AG04450 (cell line): ENCODE results near the gene COL13A1. TPM values are rescaled to one million over a fixed set of nuclear protein-coding genes. Genes with fewer than 3 reads are reported as not detected.
A peak's percentile ranks its signal among the peaks of the same experiment; 100 is the strongest.

Source experiments
- CTCF ChIA-PET: fragments of 300-600, 350-600 bp; formaldehyde crosslinking; extraction: SDS; loops from one replicate; lab custom pipeline; 2022; ENCODE audit warnings: antibody characterized with exemption, inconsistent platforms; lab: Charles Lee
- POLR2A ChIA-PET: fragments of 350-600 bp; formaldehyde crosslinking; extraction: SDS; loops from one replicate; lab custom pipeline; 2021; ENCODE audit warnings: antibody characterized with exemption, inconsistent platforms; lab: Yijun Ruan, JAX
- DNase-seq: peaks from one replicate; pipeline ENCODE4 v3.0.0-alpha.2; 2011; ENCODE audit warnings: low read depth, low spot score
- H3K27ac ChIP-seq: one replicate; pipeline ENCODE4 v1.5.1; 2012; ENCODE audit warnings: low read depth, low read length, control low read depth
- H3K27me3 ChIP-seq: one replicate; pipeline ENCODE4 v1.6.0; 2012; ENCODE audit warnings: low read length; ENCODE audit not compliant: control insufficient read depth, insufficient read depth
- H3K4me3 ChIP-seq: 2 replicates; pipeline ENCODE4 v1.5.1; 2011; ENCODE audit warnings: mild to moderate bottlenecking, low read depth, low read length, control low read depth
- H3K9me3 ChIP-seq: 2 replicates; pipeline ENCODE4 v1.5.1; 2012; ENCODE audit warnings: low read length; ENCODE audit not compliant: control insufficient read depth, insufficient read depth
- CTCF ChIP-seq: IDR thresholded peaks from 2 replicates; pipeline ENCODE4 v1.5.1; 2011; ENCODE audit warnings: low read depth, low read length, control low read depth, inconsistent platforms
- polyA plus RNA-seq: library from polyadenylated mRNA; depleted of rRNA; stranded (reverse); fragments of >200 nt; gene quantifications from 2 replicates; pipeline ENCODE4 v1.2.3, GENCODE V29; 2011

Gene COL13A1
- polyA plus RNA-seq, 1 experiment: 13.1 TPM

GRCh38 chr10:69871074-69871473, 69.4 kb downstream of the COL13A1 start:
- H3K4me3 ChIP-seq: no peak overlapping the region
- H3K27me3 ChIP-seq: no peaks in the 10 kb centered on the region
- TF ChIP-seq CTCF: no peak
- no peaks in the 10 kb centered on the region for H3K9me3 ChIP-seq
- DNase-seq: no peak
- no peak overlapping the region for H3K27ac ChIP-seq
- CTCF ChIA-PET: no interaction called here
- POLR2A ChIA-PET: no interaction called here

DNA sequence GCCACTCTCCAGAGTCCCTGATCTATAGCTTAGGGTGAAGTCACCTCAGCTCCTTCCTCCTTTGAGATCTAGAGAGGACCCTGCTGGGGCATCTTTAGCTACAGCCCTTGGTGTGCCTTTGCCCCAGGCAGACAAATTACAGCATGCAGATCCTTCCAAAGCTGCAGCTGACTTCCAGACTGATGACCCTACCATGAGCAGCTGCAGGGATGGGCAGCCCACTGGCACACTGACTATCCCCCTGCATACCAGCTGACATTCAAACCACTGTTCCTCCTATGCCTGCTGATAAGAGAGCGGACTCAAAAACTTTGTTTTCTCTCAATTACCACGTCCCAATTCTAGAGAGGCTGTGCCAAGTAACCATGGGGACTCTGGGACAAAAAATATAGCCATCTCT, 70.6 kb downstream of the COL13A1 start:
- Histone ChIP-seq H3K9me3 (no peaks in the 10 kb centered on the region), H3K27me3 (no peaks in the 10 kb centered on the region), H3K27ac (no peak overlapping the region), H3K4me3 (no peak overlapping the region)
- no peak for TF ChIP-seq CTCF
- DNase-seq: no peak
- POLR2A ChIA-PET: interaction anchor here (0.7 kb wide), 1 partner anchor 468 kb away, joined by 3 read pairs; no protein-coding TSS in a partner anchor
- CTCF ChIA-PET: no interaction called here

DNA sequence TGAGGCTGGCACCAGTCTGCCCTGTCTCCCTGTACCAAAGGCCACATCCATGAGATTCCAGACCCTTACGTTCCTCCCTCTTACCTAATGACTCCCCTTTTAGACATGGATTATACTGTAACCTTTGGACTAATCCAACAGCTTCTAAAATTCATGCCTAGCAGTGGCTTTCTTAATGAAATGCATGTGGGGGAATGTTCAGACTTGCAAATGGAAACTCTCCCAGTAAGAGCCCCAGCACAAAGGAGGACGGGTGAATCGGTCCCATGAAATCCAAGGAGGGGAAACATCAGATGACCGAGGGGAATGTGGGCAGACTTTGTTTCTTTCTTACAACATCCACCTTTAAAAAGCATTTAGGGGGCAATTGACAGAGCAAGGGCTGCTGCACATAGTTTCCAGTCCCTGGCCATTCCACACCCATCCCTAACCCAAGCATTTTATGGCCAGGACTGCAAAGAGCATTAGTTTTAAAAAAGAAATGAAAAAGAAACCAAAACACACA, 71.5 kb downstream of the COL13A1 start:
- ChIA-PET POLR2A (no interaction called here), CTCF (no interaction called here)
- H3K9me3 ChIP-seq: no peaks in the 10 kb centered on the region
- no peak for TF ChIP-seq CTCF
- DNase-seq: no peak
- H3K27ac ChIP-seq: no peak overlapping the region
- H3K4me3 ChIP-seq: no peak overlapping the region
- H3K27me3 ChIP-seq: no peaks in the 10 kb centered on the region

GRCh38 chr10:69874449-69874848, 72.7 kb downstream of the COL13A1 start:
- H3K4me3 ChIP-seq: no peak overlapping the region
- H3K27ac ChIP-seq: no peak overlapping the region
- H3K27me3 ChIP-seq: no peaks in the 10 kb centered on the region
- 0 out of 2 replicates have a peak, but pooled peaks have one; percentile 16 for TF ChIP-seq CTCF
- ChIA-PET CTCF (no interaction called here), POLR2A (no interaction called here)
- no peak for DNase-seq
- no peaks in the 10 kb centered on the region for H3K9me3 ChIP-seq

- no peaks in the 10 kb centered on the region for H3K27me3 ChIP-seq
- no peak for DNase-seq
- POLR2A ChIA-PET: no interaction called here
- no peak overlapping the region for H3K27ac ChIP-seq
- H3K9me3 ChIP-seq: no peaks in the 10 kb centered on the region
- CTCF ChIA-PET: interaction anchor here (0.6 to 1.2 kb wide), 2 partner anchors 26 to 86 kb away, joined by 3 to 5 read pairs; no protein-coding TSS in a partner anchor
- no peak overlapping the region for H3K4me3 ChIP-seq
- no peak for TF ChIP-seq CTCF
Observed at GRCh38 chr10:69875856-69876255, 74.2 kb downstream of the COL13A1 start.
